ENCODE data around the gene OR7A5.

DNA sequence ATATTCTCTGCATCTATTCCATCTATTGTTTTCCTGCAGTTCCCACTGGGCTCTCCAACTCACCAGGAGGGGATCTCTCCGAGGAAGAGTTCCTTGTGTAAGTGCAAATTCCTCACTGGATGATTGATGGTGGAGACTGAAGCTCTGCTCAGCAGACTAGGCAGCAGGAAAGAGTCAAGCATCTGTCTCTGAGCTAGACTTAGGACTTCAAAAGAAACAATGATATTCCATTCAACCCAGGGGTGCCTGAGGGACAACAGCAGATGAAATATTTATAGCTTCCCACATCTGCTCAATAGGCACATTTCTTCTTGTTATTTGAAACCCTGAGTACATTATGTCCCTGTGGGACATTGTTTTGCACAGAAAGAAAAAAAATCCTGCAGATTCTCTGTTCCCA is at the start of gene OR7A5, which contains the start of gene OR7C1:
- TF ChIP-seq, protein P1, sequence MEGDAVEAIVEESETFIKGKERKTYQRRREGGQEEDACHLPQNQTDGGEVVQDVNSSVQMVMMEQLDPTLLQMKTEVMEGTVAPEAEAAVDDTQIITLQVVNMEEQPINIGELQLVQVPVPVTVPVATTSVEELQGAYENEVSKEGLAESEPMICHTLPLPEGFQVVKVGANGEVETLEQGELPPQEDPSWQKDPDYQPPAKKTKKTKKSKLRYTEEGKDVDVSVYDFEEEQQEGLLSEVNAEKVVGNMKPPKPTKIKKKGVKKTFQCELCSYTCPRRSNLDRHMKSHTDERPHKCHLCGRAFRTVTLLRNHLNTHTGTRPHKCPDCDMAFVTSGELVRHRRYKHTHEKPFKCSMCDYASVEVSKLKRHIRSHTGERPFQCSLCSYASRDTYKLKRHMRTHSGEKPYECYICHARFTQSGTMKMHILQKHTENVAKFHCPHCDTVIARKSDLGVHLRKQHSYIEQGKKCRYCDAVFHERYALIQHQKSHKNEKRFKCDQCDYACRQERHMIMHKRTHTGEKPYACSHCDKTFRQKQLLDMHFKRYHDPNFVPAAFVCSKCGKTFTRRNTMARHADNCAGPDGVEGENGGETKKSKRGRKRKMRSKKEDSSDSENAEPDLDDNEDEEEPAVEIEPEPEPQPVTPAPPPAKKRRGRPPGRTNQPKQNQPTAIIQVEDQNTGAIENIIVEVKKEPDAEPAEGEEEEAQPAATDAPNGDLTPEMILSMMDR (IDR thresholded peaks at IDR 0.05): no peak
- no peak for TF ChIP-seq POLR2A (IDR thresholded peaks at IDR 0.05)

All from prostate gland (tissue), 2 donors.